Medulla oblongata (tissue), 1 donor: ENCODE measurements around the gene NCKIPSD.
A peak's percentile ranks its signal among the peaks of the same experiment; 100 is the strongest.

Experiments used
- DNase-seq: peaks from one replicate; pipeline ENCODE4 v3.0.0-alpha.2; 2015; ENCODE audit errors: extremely low spot score

The NCKIPSD gene

GRCh38 chr3:48696601-48697000 is 10.9 kb upstream of the NCKIPSD start:
- no peak for DNase-seq

GRCh38 chr3:48696156-48696555 is 10.4 kb upstream of the NCKIPSD start:
- no peak for DNase-seq

GRCh38 chr3:48695393-48695753 is 9.7 kb upstream of the NCKIPSD start:
- no peak for DNase-seq

GRCh38 chr3:48694610-48695392 is 9.1 kb upstream of the NCKIPSD start:
- peak; percentile 86 for DNase-seq

- no peak for DNase-seq
Observed at GRCh38 chr3:48693826-48694225, 8.1 kb upstream of the NCKIPSD start.

GRCh38 chr3:48692551-48692950 is 6.8 kb upstream of the NCKIPSD start:
- DNase-seq, result no peak

- DNase-seq, result no peak
Observed at GRCh38 chr3:48690846-48691458, 5.2 kb upstream of the NCKIPSD start.

GRCh38 chr3:48689384-48689783 is 3.7 kb upstream of the NCKIPSD start:
- no peak for DNase-seq

GRCh38 chr3:48688737-48689075 is 3.0 kb upstream of the NCKIPSD start:
- DNase-seq, result no peak

GRCh38 chr3:48688032-48688736 is 2.5 kb upstream of the NCKIPSD start:
- no peak for DNase-seq

- no peak for DNase-seq
Observed at GRCh38 chr3:48687220-48687678, 1.5 kb upstream of the NCKIPSD start.

- DNase-seq, result no peak
Observed at GRCh38 chr3:48686538-48687219, 964 bp upstream of the NCKIPSD start.

GRCh38 chr3:48685293-48685602 is 467 bp downstream of the NCKIPSD start:
- no peak for DNase-seq

- DNase-seq, result no peak
Observed at GRCh38 chr3:48684480-48685143, 1.1 kb downstream of the NCKIPSD start.

- no peak for DNase-seq
Observed at GRCh38 chr3:48684054-48684349, 1.7 kb downstream of the NCKIPSD start.

- DNase-seq, result no peak
Observed at GRCh38 chr3:48682786-48683185, 2.9 kb downstream of the NCKIPSD start.

- DNase-seq, result no peak
Observed at GRCh38 chr3:48681974-48682610, 3.6 kb downstream of the NCKIPSD start.

GRCh38 chr3:48681541-48681880 is 4.2 kb downstream of the NCKIPSD start:
- no peak for DNase-seq

- no peak for DNase-seq
Observed at GRCh38 chr3:48680811-48681540, 4.7 kb downstream of the NCKIPSD start.

- no peak for DNase-seq
Observed at GRCh38 chr3:48679411-48680391, 6.0 kb downstream of the NCKIPSD start.
